Measurements from ENCODE around the gene FFAR2.

FFAR2 gene

GRCh38 chr19:35423406-35423805, 24.7 kb upstream of the FFAR2 start:
- in situ Hi-C loops (cut with MboI; ENCODE audit: low sequenced_read_pairs) = loop anchor here (5.0 kb wide), 1 partner anchor 44 kb away; no protein-coding TSS in a partner anchor

DNA sequence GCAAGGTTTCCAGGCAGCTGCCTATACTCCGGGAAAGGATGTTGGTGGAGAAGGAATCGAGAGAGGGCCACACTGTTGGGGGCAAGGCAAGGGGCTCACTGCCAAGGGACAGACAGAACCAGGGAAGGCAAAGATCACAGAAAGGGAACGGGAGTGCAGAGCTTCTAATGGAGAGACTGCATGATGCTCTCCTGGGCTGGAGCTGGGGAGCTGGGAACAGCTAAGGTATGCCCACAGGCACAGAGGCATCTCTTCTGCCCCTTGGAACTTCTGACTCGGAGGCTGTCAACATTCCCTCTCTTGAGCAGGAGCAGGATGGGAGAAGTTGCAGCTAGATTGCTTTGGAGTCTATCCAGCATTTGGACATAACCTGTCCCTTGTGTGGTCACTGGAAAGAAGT, 22.4 kb upstream of the FFAR2 start:
- in situ Hi-C loops (cut with MboI; ENCODE audit: low sequenced_read_pairs) = no loop called here

GRCh38 chr19:35427187-35427586, 20.9 kb upstream of the FFAR2 start:
- in situ Hi-C loops (cut with MboI; ENCODE audit: low sequenced_read_pairs) = no loop called here

- in situ Hi-C loops (cut with MboI; ENCODE audit: low sequenced_read_pairs) = no loop called here
Observed at GRCh38 chr19:35429698-35430408, 18.2 kb upstream of the FFAR2 start.

DNA sequence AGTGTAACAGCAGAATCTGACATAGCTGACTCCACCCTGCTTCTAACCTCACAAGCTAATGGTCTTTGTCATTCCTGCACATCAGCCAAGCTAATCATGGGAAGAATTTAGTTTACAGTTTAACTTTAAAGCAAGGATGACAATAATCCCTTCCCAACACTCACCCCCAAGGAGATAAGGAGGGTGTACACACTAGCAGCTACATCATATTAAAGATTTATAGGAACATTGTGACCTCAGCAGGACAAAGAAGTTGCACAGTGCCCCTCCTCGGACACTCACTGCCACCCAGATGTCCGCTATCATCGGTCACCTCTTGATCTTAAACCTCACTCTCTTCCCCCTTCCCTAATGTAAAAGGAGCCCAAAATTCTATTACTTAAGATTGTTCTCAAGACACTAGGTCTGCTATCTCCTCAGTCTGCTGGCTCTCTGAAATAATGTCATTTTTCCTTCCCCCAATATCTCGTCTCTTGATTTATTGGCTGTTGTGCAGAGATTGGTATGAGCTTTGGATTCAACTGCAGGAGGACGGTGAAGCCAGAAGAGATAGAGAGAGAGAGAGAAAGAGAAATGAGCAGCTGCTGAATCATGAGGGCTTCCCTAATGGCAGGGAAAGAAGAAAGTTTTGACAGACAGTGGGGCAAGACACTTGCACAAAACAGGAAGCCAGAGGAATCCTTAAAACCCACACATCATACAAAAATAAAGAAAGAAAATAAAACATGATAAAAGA, 17.5 kb upstream of the FFAR2 start:
- in situ Hi-C loops (cut with MboI; ENCODE audit: low sequenced_read_pairs) = no loop called here

DNA sequence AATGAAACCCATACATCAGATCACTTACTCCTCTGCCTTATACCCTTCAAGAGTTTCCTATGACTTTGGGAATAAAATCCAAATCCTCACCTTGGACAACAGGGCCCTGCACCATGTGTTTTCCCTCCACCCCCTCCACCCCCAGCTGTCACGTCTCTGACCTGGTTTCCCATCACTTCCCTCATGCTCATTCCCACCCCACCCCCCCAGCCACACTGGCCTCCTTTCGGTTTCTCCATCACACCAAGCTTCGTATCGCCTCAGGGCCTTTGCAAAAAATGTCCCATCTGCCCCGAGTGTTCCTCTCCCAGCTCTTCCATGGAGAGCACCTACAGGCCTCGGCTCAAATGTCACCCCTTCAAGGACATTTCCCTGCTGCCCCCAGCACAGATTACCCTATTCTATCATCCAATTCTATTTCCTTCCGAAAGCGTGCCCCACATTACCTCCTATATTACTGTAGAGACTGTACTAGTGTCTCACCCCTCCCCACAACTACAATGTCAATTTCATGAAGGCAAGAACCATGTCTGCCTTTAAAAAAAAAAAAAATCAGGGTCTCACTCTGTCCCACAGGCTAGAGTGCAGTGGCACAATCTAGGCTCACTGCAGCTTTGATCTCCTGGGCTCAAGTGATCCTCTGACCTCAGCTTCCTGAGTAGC, 16.8 kb upstream of the FFAR2 start:
- in situ Hi-C loops (cut with MboI; ENCODE audit: low sequenced_read_pairs) = no loop called here

GRCh38 chr19:35432911-35433310, 15.1 kb upstream of the FFAR2 start:
- in situ Hi-C loops (cut with MboI; ENCODE audit: low sequenced_read_pairs) = no loop called here

- in situ Hi-C loops (cut with MboI; ENCODE audit: low sequenced_read_pairs) = no loop called here
Observed at GRCh38 chr19:35433448-35433847, 14.6 kb upstream of the FFAR2 start.

- in situ Hi-C loops (cut with MboI; ENCODE audit: low sequenced_read_pairs) = no loop called here
Observed at GRCh38 chr19:35435896-35436295, 12.2 kb upstream of the FFAR2 start.

- in situ Hi-C loops (cut with MboI; ENCODE audit: low sequenced_read_pairs) = no loop called here
Observed at GRCh38 chr19:35436477-35437405, 11.3 kb upstream of the FFAR2 start.

- in situ Hi-C loops (cut with MboI; ENCODE audit: low sequenced_read_pairs) = no loop called here
Observed at GRCh38 chr19:35437406-35437951, 10.6 kb upstream of the FFAR2 start.

- in situ Hi-C loops (cut with MboI; ENCODE audit: low sequenced_read_pairs) = no loop called here
Observed at GRCh38 chr19:35438096-35438495, 10.0 kb upstream of the FFAR2 start.

DNA sequence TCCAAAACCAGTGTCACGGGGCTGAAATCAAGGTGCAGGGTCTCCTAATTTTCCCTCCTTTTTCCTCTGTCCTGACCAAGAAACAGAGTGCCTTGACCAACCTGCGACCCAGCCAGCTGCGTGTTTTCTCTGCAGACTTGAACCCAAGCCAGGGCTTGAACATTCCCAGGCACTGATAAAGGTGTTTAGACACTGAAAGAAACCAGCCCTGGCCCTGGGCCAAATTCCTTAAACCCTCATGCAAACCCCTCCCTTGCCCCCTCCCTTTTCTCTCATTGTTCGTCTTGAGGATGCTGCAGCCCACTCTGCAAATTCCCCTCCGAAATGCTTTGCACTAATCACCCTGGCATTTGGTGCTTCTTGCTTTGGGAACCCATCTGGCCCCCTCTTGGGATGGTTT, 9.5 kb upstream of the FFAR2 start:
- in situ Hi-C loops (cut with MboI; ENCODE audit: low sequenced_read_pairs) = no loop called here

GRCh38 chr19:35439921-35440320, 8.1 kb upstream of the FFAR2 start:
- in situ Hi-C loops (cut with MboI; ENCODE audit: low sequenced_read_pairs) = no loop called here

- in situ Hi-C loops (cut with MboI; ENCODE audit: low sequenced_read_pairs) = no loop called here
Observed at GRCh38 chr19:35442091-35442490, 6.0 kb upstream of the FFAR2 start.

GRCh38 chr19:35444735-35445134, 3.3 kb upstream of the FFAR2 start:
- in situ Hi-C loops (cut with MboI; ENCODE audit: low sequenced_read_pairs) = no loop called here

GRCh38 chr19:35445826-35446593, 2.0 kb upstream of the FFAR2 start:
- in situ Hi-C loops (cut with MboI; ENCODE audit: low sequenced_read_pairs) = no loop called here

DNA sequence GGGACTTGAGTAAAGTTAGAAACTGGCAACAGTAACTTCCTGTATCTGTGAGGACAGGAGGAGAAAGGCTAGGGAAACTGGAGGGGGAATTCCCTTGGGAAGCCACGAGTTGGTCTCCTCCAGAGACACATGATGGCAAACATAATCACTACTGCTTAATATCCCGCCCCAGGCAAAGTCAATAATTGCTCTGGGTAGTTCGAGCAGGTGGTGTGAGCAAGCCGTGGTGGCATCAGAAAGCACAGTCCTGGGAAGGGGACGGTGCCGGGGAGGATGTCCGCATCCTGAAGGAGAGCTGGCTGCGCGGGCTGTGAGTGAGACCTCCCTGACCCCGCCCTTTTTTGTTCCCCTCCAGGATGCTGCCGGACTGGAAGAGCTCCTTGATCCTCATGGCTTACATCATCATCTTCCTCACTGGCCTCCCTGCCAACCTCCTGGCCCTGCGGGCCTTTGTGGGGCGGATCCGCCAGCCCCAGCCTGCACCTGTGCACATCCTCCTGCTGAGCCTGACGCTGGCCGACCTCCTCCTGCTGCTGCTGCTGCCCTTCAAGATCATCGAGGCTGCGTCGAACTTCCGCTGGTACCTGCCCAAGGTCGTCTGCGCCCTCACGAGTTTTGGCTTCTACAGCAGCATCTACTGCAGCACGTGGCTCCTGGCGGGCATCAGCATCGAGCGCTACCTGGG, 1.4 kb downstream of the FFAR2 start:
- in situ Hi-C loops (cut with MboI; ENCODE audit: low sequenced_read_pairs) = no loop called here

All from HL-60/S4 treated with phorbol 12-myristate 13-acetate at 8.2 ng/mL for 4 days and 3 days (cell line).